Heart left ventricle (tissue), 13 donors: ENCODE results near the gene ALPL.

Source experiments
- POLR2A ChIP-seq, 2 donors: fragments of 450-650 bp; IDR thresholded peaks; one replicate each; pipeline ENCODE4 v1.6.1; 2017; ENCODE audit warnings: antibody characterized with exemption in 2 of 2, mild to moderate bottlenecking in 2 of 2, moderate library complexity in 2 of 2
- TF ChIP-seq, protein P1 (sequence below), 12 donors: fragments of 200-600 bp; sonication (generic) in 4 of 12; IDR thresholded peaks; one replicate each; pipeline versions ENCODE4 v1.5.0 to v1.8.0; 2018 to 2022; ENCODE audit warnings: antibody characterized with exemption in 12 of 12, mild to moderate bottlenecking in 5 of 12
- donor health status: ischemic (EF 13 %, LVEDD 7.1; RV severe dilation, severe dysfunction).
- donor health status: DM: no; HTN: yes; CAD: no.
- donor health status: DM: no; HTN: no; CAD: no.
- donor health status: ischemic (EF 25% LVEDD 6.9; RV normal size, moderate dysfunction).
- donor health status: ischemic (EF 25% LVEDD 5.7; RV mildly dilated, moderate dysfunction).
- donor health status: ischemic (EF 35%, LVEDD 5.7; RV mildly dilated, moderate dysfunction).
- donor health status: nonischemic (EF 11% LVEDD 7.7; RV severe dilation, severe dysfunction).
- donor health status: DM: yes; HTN: yes; CAD: no.
- donor health status: PGD.
- donor health status: ischemic (EF 29% LVEDD 5.4; RV normal size, mild dysfunction).
- donor health status: nonischemic (EF 23%, LVEDD 6.1; RV moderate dilation, normal function).

DNA sequence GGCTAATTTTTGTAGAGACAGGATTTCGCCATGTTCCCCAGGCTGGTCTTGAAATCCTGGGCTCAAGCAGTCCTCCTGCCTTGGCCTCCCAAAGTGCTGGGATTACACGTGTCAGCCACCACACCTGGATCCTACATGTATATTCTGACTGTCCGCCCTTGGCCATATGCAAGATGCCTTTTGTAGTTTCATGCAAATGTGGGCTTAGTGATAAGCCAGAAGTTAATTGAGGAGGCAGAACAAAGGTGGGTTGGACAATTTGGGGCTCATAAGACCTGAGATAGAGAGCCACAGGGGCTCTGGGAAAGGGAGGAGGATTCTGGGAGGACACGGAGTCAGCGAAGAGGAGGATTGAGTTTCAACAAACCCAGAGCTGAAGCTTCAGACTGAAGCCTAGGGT, 24.9 kb downstream of the ALPL start:
- TF ChIP-seq POLR2A (IDR thresholded peaks at IDR 0.05) = no peak
- TF ChIP-seq, protein P1, sequence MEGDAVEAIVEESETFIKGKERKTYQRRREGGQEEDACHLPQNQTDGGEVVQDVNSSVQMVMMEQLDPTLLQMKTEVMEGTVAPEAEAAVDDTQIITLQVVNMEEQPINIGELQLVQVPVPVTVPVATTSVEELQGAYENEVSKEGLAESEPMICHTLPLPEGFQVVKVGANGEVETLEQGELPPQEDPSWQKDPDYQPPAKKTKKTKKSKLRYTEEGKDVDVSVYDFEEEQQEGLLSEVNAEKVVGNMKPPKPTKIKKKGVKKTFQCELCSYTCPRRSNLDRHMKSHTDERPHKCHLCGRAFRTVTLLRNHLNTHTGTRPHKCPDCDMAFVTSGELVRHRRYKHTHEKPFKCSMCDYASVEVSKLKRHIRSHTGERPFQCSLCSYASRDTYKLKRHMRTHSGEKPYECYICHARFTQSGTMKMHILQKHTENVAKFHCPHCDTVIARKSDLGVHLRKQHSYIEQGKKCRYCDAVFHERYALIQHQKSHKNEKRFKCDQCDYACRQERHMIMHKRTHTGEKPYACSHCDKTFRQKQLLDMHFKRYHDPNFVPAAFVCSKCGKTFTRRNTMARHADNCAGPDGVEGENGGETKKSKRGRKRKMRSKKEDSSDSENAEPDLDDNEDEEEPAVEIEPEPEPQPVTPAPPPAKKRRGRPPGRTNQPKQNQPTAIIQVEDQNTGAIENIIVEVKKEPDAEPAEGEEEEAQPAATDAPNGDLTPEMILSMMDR (IDR thresholded peaks at IDR 0.05) = no peak
